H9 (cell line): ENCODE data around the gene FAM20A. TPM values are rescaled to one million over a fixed set of nuclear protein-coding genes. Genes with fewer than 3 reads are reported as not detected.

Experiments used
- DNase-seq: peaks from one replicate; pipeline ENCODE4 v3.0.0-alpha.2; 2017
- H2AFZ ChIP-seq: one replicate; pipeline ENCODE4 v1.6.1; 2013; ENCODE audit warnings: mild to moderate bottlenecking, low read length, control low read depth, moderate library complexity
- H2AK5ac ChIP-seq: 2 replicates; pipeline ENCODE4 v1.6.1; 2013; ENCODE audit warnings: low read length, control low read depth, mixed read lengths; ENCODE audit not compliant: insufficient read length
- H2BK120ac ChIP-seq: one replicate; pipeline ENCODE4 v1.6.1; 2013; ENCODE audit warnings: low read depth, mild to moderate bottlenecking, low read length, control low read depth, inconsistent platforms; ENCODE audit not compliant: poor library complexity, severe bottlenecking
- H2BK12ac ChIP-seq: 2 replicates; pipeline ENCODE4 v1.6.1; 2013; ENCODE audit warnings: low read length, control low read depth, mixed read lengths, low read depth; ENCODE audit not compliant: insufficient read length
- H2BK15ac ChIP-seq: 2 replicates; pipeline ENCODE4 v1.6.1; 2013; ENCODE audit warnings: low read depth, low read length, control low read depth
- H2BK20ac ChIP-seq: one replicate; pipeline ENCODE4 v1.6.1; 2013; ENCODE audit warnings: low read depth, mild to moderate bottlenecking, low read length, control low read depth, inconsistent platforms; ENCODE audit not compliant: poor library complexity, severe bottlenecking
- H2BK5ac ChIP-seq: 2 replicates; pipeline ENCODE4 v1.6.1; 2013; ENCODE audit warnings: low read length, control low read depth, mixed read lengths; ENCODE audit not compliant: insufficient read length
- H3K14ac ChIP-seq: 2 replicates; pipeline ENCODE4 v1.6.1; 2013; ENCODE audit warnings: low read length, control low read depth; ENCODE audit not compliant: insufficient read depth
- H3K18ac ChIP-seq: 2 replicates; pipeline ENCODE4 v1.6.1; 2013; ENCODE audit warnings: low read depth, mild to moderate bottlenecking, mixed read lengths, low read length, control low read depth; ENCODE audit not compliant: insufficient read length
- H3K23ac ChIP-seq: 2 replicates; pipeline ENCODE4 v1.6.1; 2013; ENCODE audit warnings: low read length, control low read depth, mixed read lengths, low read depth; ENCODE audit not compliant: insufficient read length
- H3K23me2 ChIP-seq: 2 replicates; pipeline ENCODE4 v1.6.1; 2013; ENCODE audit warnings: low read depth, mild to moderate bottlenecking, mixed read lengths, low read length, control low read depth; ENCODE audit not compliant: insufficient read length, poor library complexity, severe bottlenecking
- H3K27ac ChIP-seq: 2 replicates; pipeline ENCODE4 v1.5.1; 2013; ENCODE audit warnings: low read length, control low read depth, mixed read lengths, low read depth; ENCODE audit not compliant: insufficient read length
- H3K27me3 ChIP-seq: 2 replicates; pipeline ENCODE4 v1.6.1; 2013; ENCODE audit warnings: low read length, control low read depth, inconsistent platforms; ENCODE audit not compliant: insufficient read depth
- H3K4ac ChIP-seq: 2 replicates; pipeline ENCODE4 v1.6.1; 2013; ENCODE audit warnings: low read depth, mild to moderate bottlenecking, control low read depth, inconsistent platforms, low read length, moderate library complexity
- H3K4me1 ChIP-seq: 2 replicates; pipeline ENCODE4 v1.6.1; 2013; ENCODE audit warnings: low read length, control low read depth, inconsistent platforms; ENCODE audit not compliant: insufficient read depth
- H3K4me2 ChIP-seq: 2 replicates; pipeline ENCODE4 v1.6.1; 2013; ENCODE audit warnings: low read length, control low read depth, mixed read lengths; ENCODE audit not compliant: insufficient read length, insufficient read depth
- H3K56ac ChIP-seq: 2 replicates; pipeline ENCODE4 v1.6.1; 2013; ENCODE audit warnings: low read depth, mild to moderate bottlenecking, mixed read lengths, low read length, control low read depth; ENCODE audit not compliant: insufficient read length
- H3K79me1 ChIP-seq: 2 replicates; pipeline ENCODE4 v1.6.1; 2013; ENCODE audit warnings: low read depth, mild to moderate bottlenecking, moderate library complexity, low read length, control low read depth, inconsistent platforms; ENCODE audit not compliant: insufficient read depth, poor library complexity, severe bottlenecking
- H3K79me2 ChIP-seq: 2 replicates; pipeline ENCODE4 v1.6.1; 2013; ENCODE audit warnings: low read length, control low read depth, inconsistent platforms; ENCODE audit not compliant: insufficient read depth
- H3K9ac ChIP-seq: 2 replicates; pipeline ENCODE4 v1.6.1; 2013; ENCODE audit warnings: low read length, control low read depth, mixed read lengths; ENCODE audit not compliant: insufficient read length; ENCODE audit errors: extremely low read depth
- H3K9me3 ChIP-seq: one replicate; pipeline ENCODE4 v1.6.1; 2013; ENCODE audit warnings: low read depth, low read length, inconsistent platforms; ENCODE audit not compliant: control insufficient read depth
- H3T11ph ChIP-seq: one replicate; pipeline ENCODE4 v1.6.1; 2013; ENCODE audit warnings: mild to moderate bottlenecking, low read length, control low read depth, inconsistent platforms
- H4K20me1 ChIP-seq: one replicate; pipeline ENCODE4 v1.6.1; 2013; ENCODE audit not compliant: control insufficient read depth, insufficient read length, insufficient read depth
- H4K5ac ChIP-seq: 2 replicates; pipeline ENCODE4 v1.6.1; 2013; ENCODE audit warnings: low read depth, mild to moderate bottlenecking, mixed read lengths, low read length, control low read depth; ENCODE audit not compliant: insufficient read length
- H4K8ac ChIP-seq: replicated peaks from 2 replicates; pipeline ENCODE4 v1.6.1; 2013; ENCODE audit warnings: low read length, control low read depth, mixed read lengths, low read depth; ENCODE audit not compliant: insufficient read length
- H4K91ac ChIP-seq: 2 replicates; pipeline ENCODE4 v1.6.1; 2013; ENCODE audit warnings: low read depth, mild to moderate bottlenecking, moderate library complexity, mixed read lengths, low read length, control low read depth; ENCODE audit not compliant: insufficient read length
- H3K27ac Mint-ChIP-seq, 3 experiments: 2 replicates in 2 of 3; 3 replicates in 1 of 3; pipeline ENCODE4 v1.8.0; 2020 to 2021; ENCODE audit warnings: mixed read lengths in 3 of 3, mild to moderate bottlenecking in 1 of 3, moderate library complexity in 1 of 3
- H3K27me3 Mint-ChIP-seq: 2 replicates; pipeline ENCODE4 v1.8.0; 2021; ENCODE audit warnings: low read depth, mild to moderate bottlenecking, moderate library complexity, mixed read lengths
- H3K36me3 Mint-ChIP-seq, 3 experiments: 2 replicates in 2 of 3; 3 replicates in 1 of 3; pipeline ENCODE4 v1.8.0; 2020 to 2021; ENCODE audit warnings: low read depth in 3 of 3, mixed read lengths in 3 of 3; ENCODE audit not compliant: insufficient read depth in 1 of 3
- H3K4me1 Mint-ChIP-seq, 2 experiments: 2 replicates each; pipeline ENCODE4 v1.8.0; 2020; ENCODE audit warnings: mixed read lengths in 2 of 2
- H3K4me3 Mint-ChIP-seq, 2 experiments: 2 replicates in 1 of 2; 3 replicates in 1 of 2; pipeline ENCODE4 v1.8.0; 2020 to 2021; ENCODE audit warnings: mild to moderate bottlenecking in 2 of 2, mixed read lengths in 2 of 2, moderate library complexity in 1 of 2
- H3K9me3 Mint-ChIP-seq, 2 experiments: 2 replicates in 1 of 2; 3 replicates in 1 of 2; pipeline ENCODE4 v1.8.0; 2020; ENCODE audit warnings: mild to moderate bottlenecking in 2 of 2, mixed read lengths in 2 of 2, moderate library complexity in 1 of 2
- WGBS: extraction: QIAGEN DNeasy Blood & Tissue Kit; methylation state at CpG from one replicate; pipeline ENCODE4 v1.1.7; 2013; ENCODE audit warnings: missing lambda C conversion rate, low lambda C conversion rate, mixed read lengths; ENCODE audit not compliant: insufficient read length; ENCODE audit errors: extremely low coverage; 5-methylcytosine and 5-hydroxymethylcytosine counted together
- total RNA-seq: library from RNA; stranded (reverse); gene quantifications from 2 replicates; pipeline ENCODE4 v1.2.1, GENCODE V29; 2021
- TF ChIP-seq, protein P1 (sequence below): fragments of 200-600 bp; sonication (generic); conservative IDR thresholded peaks from 3 replicates; pipeline ENCODE4 v1.8.0; 2021; ENCODE audit warnings: antibody characterized with exemption, mild to moderate bottlenecking

FAM20A gene
- total RNA-seq, 1 experiment from 2014 or later: 34.4 TPM

DNA sequence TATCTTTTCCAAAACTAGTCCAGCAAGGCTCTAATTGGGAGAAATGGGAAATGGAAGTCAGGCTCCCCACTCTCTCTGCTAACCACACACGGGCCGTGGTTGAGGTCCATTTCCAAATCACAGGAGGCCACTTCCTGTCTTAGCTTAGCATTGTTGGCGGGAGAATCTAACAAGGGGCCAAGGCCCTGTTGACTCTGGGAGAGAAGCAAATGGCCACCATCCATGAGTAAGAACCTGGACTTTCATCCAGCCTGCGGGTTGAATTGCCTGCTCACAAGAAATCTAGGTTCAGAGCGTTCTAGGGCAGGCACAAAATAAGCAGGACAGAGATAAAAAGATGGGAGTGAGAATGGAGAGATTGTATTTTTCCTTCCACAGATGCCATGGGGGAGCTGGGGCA lies 5.7 kb downstream of the FAM20A start:
- H4K91ac ChIP-seq: no peak overlapping the region
- H2AFZ ChIP-seq: no peak overlapping the region
- WGBS: no CpG with 5 or more reads among the region's 5 CpGs
- H3K27me3 ChIP-seq: peaks cover 6% of the 10 kb centered on the region; the same call in 1 of the 2 replicates
- no peaks in the 10 kb centered on the region; the same call in 1 of the 2 replicates for H3K4me1 ChIP-seq
- H3T11ph ChIP-seq: no peak overlapping the region
- H2BK20ac ChIP-seq: no peak overlapping the region
- no peak overlapping the region for H2BK5ac ChIP-seq
- H2BK15ac ChIP-seq: no peak overlapping the region
- H3K23me2 ChIP-seq: peaks cover 7% of the 10 kb centered on the region
- Mint-ChIP-seq H3K36me3 (peaks cover 0 to 76% (median 45%) of the 10 kb centered on the region in 3 experiments; a peak in 5 of 7 replicates), H3K4me1 (peaks cover 30 to 44% of the 10 kb centered on the region in 2 experiments), H3K27ac (no peak overlapping the region), H3K4me3 (no peak overlapping the region), H3K9me3 (no peaks in the 10 kb centered on the region), H3K27me3 (peaks cover 11% of the 10 kb centered on the region)
- no peak overlapping the region for H2BK120ac ChIP-seq
- no peak overlapping the region for H2AK5ac ChIP-seq
- no peak overlapping the region for H4K5ac ChIP-seq
- no peak overlapping the region for H3K18ac ChIP-seq
- no peak overlapping the region for H3K23ac ChIP-seq
- no peak overlapping the region for H3K27ac ChIP-seq
- H3K9ac ChIP-seq: no peak overlapping the region
- TF ChIP-seq, protein P1, sequence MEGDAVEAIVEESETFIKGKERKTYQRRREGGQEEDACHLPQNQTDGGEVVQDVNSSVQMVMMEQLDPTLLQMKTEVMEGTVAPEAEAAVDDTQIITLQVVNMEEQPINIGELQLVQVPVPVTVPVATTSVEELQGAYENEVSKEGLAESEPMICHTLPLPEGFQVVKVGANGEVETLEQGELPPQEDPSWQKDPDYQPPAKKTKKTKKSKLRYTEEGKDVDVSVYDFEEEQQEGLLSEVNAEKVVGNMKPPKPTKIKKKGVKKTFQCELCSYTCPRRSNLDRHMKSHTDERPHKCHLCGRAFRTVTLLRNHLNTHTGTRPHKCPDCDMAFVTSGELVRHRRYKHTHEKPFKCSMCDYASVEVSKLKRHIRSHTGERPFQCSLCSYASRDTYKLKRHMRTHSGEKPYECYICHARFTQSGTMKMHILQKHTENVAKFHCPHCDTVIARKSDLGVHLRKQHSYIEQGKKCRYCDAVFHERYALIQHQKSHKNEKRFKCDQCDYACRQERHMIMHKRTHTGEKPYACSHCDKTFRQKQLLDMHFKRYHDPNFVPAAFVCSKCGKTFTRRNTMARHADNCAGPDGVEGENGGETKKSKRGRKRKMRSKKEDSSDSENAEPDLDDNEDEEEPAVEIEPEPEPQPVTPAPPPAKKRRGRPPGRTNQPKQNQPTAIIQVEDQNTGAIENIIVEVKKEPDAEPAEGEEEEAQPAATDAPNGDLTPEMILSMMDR: no peak
- H3K4ac ChIP-seq: no peak overlapping the region
- H3K79me1 ChIP-seq: no peaks in the 10 kb centered on the region
- no peak overlapping the region for H2BK12ac ChIP-seq
- H3K79me2 ChIP-seq: no peaks in the 10 kb centered on the region
- H4K20me1 ChIP-seq: no peaks in the 10 kb centered on the region
- no peak overlapping the region for H3K14ac ChIP-seq
- H3K56ac ChIP-seq: no peak overlapping the region
- H3K9me3 ChIP-seq: no peaks in the 10 kb centered on the region
- H3K4me2 ChIP-seq: no peak overlapping the region
- no peak overlapping the region for H4K8ac ChIP-seq
- DNase-seq: no peak
